Breast epithelium (tissue), 3 donors: Measurements from ENCODE around the gene PSMD5.

Experiments
- CTCF ChIP-seq, 3 donors: fragments of 450-650 bp; IDR thresholded peaks; one replicate each; pipeline ENCODE4 v1.5.1; 2016 to 2017; ENCODE audit warnings: antibody characterized with exemption in 3 of 3, mild to moderate bottlenecking in 3 of 3, moderate library complexity in 3 of 3
- POLR2A ChIP-seq: fragments of 450-650 bp; IDR thresholded peaks from one replicate; pipeline ENCODE4 v1.6.1; 2016; ENCODE audit warnings: antibody characterized with exemption, mild to moderate bottlenecking, moderate library complexity

DNA sequence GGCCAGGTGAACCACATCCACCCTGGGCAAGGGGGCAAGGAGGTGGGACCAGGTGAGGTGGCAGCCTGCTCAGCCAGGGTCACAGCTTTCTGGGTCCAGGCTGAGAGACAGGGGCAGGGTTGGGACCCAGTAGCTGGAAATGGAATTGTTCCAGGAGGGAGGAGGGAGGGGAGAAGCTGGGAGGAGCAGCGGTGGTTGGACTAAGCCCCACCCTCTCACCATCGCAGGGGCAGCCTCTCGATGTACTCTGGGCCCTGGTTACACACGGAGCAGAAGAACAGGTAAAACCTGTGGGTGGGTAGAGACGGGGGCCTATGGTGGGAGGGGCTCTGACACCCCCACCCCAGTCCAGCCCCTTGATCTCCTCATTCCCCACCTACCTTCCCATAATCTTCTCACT lies 23.1 kb upstream of the PSMD5 start:
- no peak for TF ChIP-seq POLR2A
- no peak for TF ChIP-seq CTCF (IDR thresholded peaks at IDR 0.05)
